Body of pancreas (tissue), 4 donors: Measurements from ENCODE around the gene C8B.

Source experiments
- CTCF ChIP-seq, 7 experiments: fragments of 450-650 bp in 4 of 7; fragments of 200-600 bp in 3 of 7; sonication (generic) in 3 of 7; IDR thresholded peaks; one replicate each; pipeline ENCODE4 v1.5.1; 2016 to 2019; ENCODE audit warnings: antibody characterized with exemption in 7 of 7
- POLR2A ChIP-seq, 3 donors: fragments of 450-650 bp; IDR thresholded peaks; one replicate each; pipeline ENCODE4 v1.6.1; 2016; ENCODE audit warnings: antibody characterized with exemption in 3 of 3, mild to moderate bottlenecking in 2 of 3

GRCh38 chr1:56991576-56991975 is 25.8 kb upstream of the C8B start:
- TF ChIP-seq CTCF (IDR thresholded peaks at IDR 0.05) (no peak), POLR2A (IDR thresholded peaks at IDR 0.05) (no peak)
